Heart left ventricle (tissue), 16 donors: ENCODE measurements around the gene APOA5. TPM values are rescaled to one million over a fixed set of nuclear protein-coding genes. Genes with fewer than 3 reads are reported as not detected.

Source experiments
- ATAC-seq, 4 donors: fragments of 200-7000 bp; cut with Tn5 transposase; one replicate each; pipeline ENCODE4 v1.9.1; 2020 to 2022; ENCODE audit warnings: moderate library complexity in 4 of 4, mild to moderate bottlenecking in 3 of 4, moderate number of reproducible peaks in 1 of 4
- DNase-seq, 5 donors: peaks; one replicate each; pipeline ENCODE4 v3.0.0-alpha.2; 2020
- H3K27ac ChIP-seq, 12 donors: fragments of 200-600 bp; sonication (generic) in 4 of 12; one replicate each; pipeline versions ENCODE4 v1.5.0 to v1.8.0; 2016 to 2022; ENCODE audit warnings: mild to moderate bottlenecking in 2 of 12
- H3K27me3 ChIP-seq, 9 donors: fragments of 200-600 bp; sonication (generic) in 2 of 9; one replicate each; pipeline versions ENCODE4 v1.5.1 to v1.8.0; 2016 to 2022; ENCODE audit warnings: mild to moderate bottlenecking in 3 of 9
- H3K36me3 ChIP-seq, 9 donors: fragments of 200-600 bp; sonication (generic) in 2 of 9; one replicate each; pipeline versions ENCODE4 v1.5.0 to v1.8.0; 2018 to 2022; ENCODE audit warnings: mild to moderate bottlenecking in 2 of 9
- H3K4me1 ChIP-seq, 12 donors: fragments of 200-600 bp; sonication (generic) in 4 of 12; one replicate each; pipeline versions ENCODE4 v1.5.0 to v1.8.0; 2016 to 2022; ENCODE audit warnings: mild to moderate bottlenecking in 3 of 12
- H3K4me3 ChIP-seq, 12 donors: fragments of 200-600 bp; sonication (generic) in 4 of 12; one replicate each; pipeline versions ENCODE4 v1.5.0 to v1.8.0; 2017 to 2022; ENCODE audit warnings: mild to moderate bottlenecking in 9 of 12, moderate library complexity in 4 of 12
- H3K9me3 ChIP-seq, 12 donors: fragments of 200-600 bp; sonication (generic) in 4 of 12; one replicate each; pipeline versions ENCODE4 v1.5.0 to v1.8.0; 2016 to 2022; ENCODE audit warnings: mild to moderate bottlenecking in 1 of 12
- CTCF ChIP-seq, 12 donors: fragments of 200-600 bp; sonication (generic) in 4 of 12; IDR thresholded peaks; one replicate each; pipeline versions ENCODE4 v1.5.0 to v1.8.0; 2018 to 2022; ENCODE audit warnings: antibody characterized with exemption in 12 of 12, mild to moderate bottlenecking in 5 of 12
- POLR2A ChIP-seq, 2 donors: fragments of 450-650 bp; IDR thresholded peaks; one replicate each; pipeline ENCODE4 v1.6.1; 2017; ENCODE audit warnings: antibody characterized with exemption in 2 of 2, mild to moderate bottlenecking in 2 of 2, moderate library complexity in 2 of 2
- WGBS, 4 donors: extraction: QIAGEN DNeasy Blood & Tissue Kit in 2 of 4; methylation state at CpG; one replicate each; pipeline versions ENCODE4 v1.1.5 to v1.1.7; 2013 to 2018; 5-methylcytosine and 5-hydroxymethylcytosine counted together
- intact Hi-C, 10 donors: fragments of 100-400 bp; cut with DNase I; formaldehyde crosslinking; loops; one replicate each; pipeline versions ENCODE4 v1.11.1 to v1.14.2; 2022
- polyA plus RNA-seq, 2 donors: library from polyadenylated mRNA; stranded (reverse); fragments of 200-250 nt; gene quantifications; one replicate each; pipeline ENCODE4 v1.2.3, GENCODE V29; 2013
- total RNA-seq, 9 donors: library from RNA; depleted of rRNA in 2 of 9; stranded (reverse); fragments of >200 nt in 2 of 9; fragmentation: NEBNext Ultra II Directional in 3 of 9; extraction: Animal tissue kit (Norgen Biotek cat#: 25700) in 3 of 9; gene quantifications; one replicate each; pipeline versions ENCODE4 v1.1.0 to v1.2.4, GENCODE V29; 2016 to 2023
- donor health status: ischemic (EF 13 %, LVEDD 7.1; RV severe dilation, severe dysfunction).
- donor health status: healthy with polysubstance abuse.
- donor health status: DM: no; HTN: yes; CAD: no.
- donor health status: DM: no; HTN: no; CAD: no.
- donor health status: ischemic (EF 25% LVEDD 6.9; RV normal size, moderate dysfunction).
- donor health status: ischemic (EF 25% LVEDD 5.7; RV mildly dilated, moderate dysfunction).
- donor health status: healthy.
- donor health status: DM: yes; HTN: yes; CAD: no.
- donor health status: ischemic (EF 35%, LVEDD 5.7; RV mildly dilated, moderate dysfunction).
- donor health status: nonischemic (EF 11% LVEDD 7.7; RV severe dilation, severe dysfunction).
- donor health status: DM: yes; HTN: yes; CAD: no.
- donor health status: PGD.
- donor health status: ischemic (EF 29% LVEDD 5.4; RV normal size, mild dysfunction).
- donor health status: nonischemic (EF 23%, LVEDD 6.1; RV moderate dilation, normal function).

Gene APOA5
- total and polyA plus RNA-seq, 11 donors = not detected

- DNase-seq (no peak), ATAC-seq (no peak)
- intact Hi-C loops = loop anchor here in 5 of 10 donors (2.0 to 10.0 kb wide), 4 partner anchors 433 to 446 kb away; partner anchors contain the start of genes PCSK7 (in 1 of the 5) and RNF214 (in 1 of the 5)
- Histone ChIP-seq H3K9me3 (no peaks in the 10 kb centered on the region), H3K4me1 (peaks cover 0 to 31% (median 16%) of the 10 kb centered on the region in 12 donors), H3K36me3 (peaks cover 3 to 30% (median 26%) of the 10 kb centered on the region in 9 donors), H3K27me3 (no peaks in the 10 kb centered on the region), H3K27ac (no peak overlapping the region), H3K4me3 (no peak overlapping the region)
- WGBS, 4 donors = 81 to 90% (median 89%) methylated on average over 4 of the region's 4 CpGs
- TF ChIP-seq CTCF (IDR thresholded peaks at IDR 0.05) = no peak
- TF ChIP-seq POLR2A (IDR thresholded peaks at IDR 0.05) = no peak
Measured at GRCh38 chr11:116788975-116789374, 2.7 kb downstream of the APOA5 start.

- Histone ChIP-seq H3K27me3 (no peaks in the 10 kb centered on the region), H3K4me1 (peaks cover 0 to 31% (median 16%) of the 10 kb centered on the region in 12 donors), H3K9me3 (no peaks in the 10 kb centered on the region), H3K27ac (peak overlapping the region in 11 of 12 donors; percentile 61 to 93 (median 86)), H3K4me3 (peak overlapping the region in 11 of 12 donors; percentile 74 to 99 (median 95)), H3K36me3 (peaks cover 3 to 34% (median 31%) of the 10 kb centered on the region in 9 donors)
- 64 to 67% (median 66%) methylated on average over 4 of the region's 4 CpGs for WGBS, 4 donors
- TF ChIP-seq POLR2A (IDR thresholded peaks at IDR 0.05) (no peak), CTCF (IDR thresholded peaks at IDR 0.05) (no peak)
- intact Hi-C loops = loop anchor here in 5 of 10 donors (2.0 to 10.0 kb wide), 4 partner anchors 434 to 446 kb away; partner anchors contain the start of genes PCSK7 (in 1 of the 5) and RNF214 (in 1 of the 5)
- no peak for DNase-seq
- no peak for ATAC-seq
Measured at GRCh38 chr11:116788534-116788933, 3.1 kb downstream of the APOA5 start.

- peak within 1 kb of the TSS; percentile 74 to 99 (median 96) for H3K4me3 ChIP-seq
- peaks cover 0 to 31% (median 16%) of the 10 kb centered on the region in 12 donors for H3K4me1 ChIP-seq
- H3K27me3 ChIP-seq = no peaks in the 10 kb centered on the region
- peak in 1 of 2 donors; percentile 66 for TF ChIP-seq POLR2A (IDR thresholded peaks at IDR 0.05)
- TF ChIP-seq CTCF (IDR thresholded peaks at IDR 0.05) = no peak
- intact Hi-C loops = loop anchor here in 5 of 10 donors (2.0 to 10.0 kb wide), 4 partner anchors 434 to 447 kb away; partner anchors contain the start of genes PCSK7 (in 1 of the 5) and RNF214 (in 1 of the 5)
- H3K27ac ChIP-seq = peak within 1 kb of the TSS; percentile 61 to 93 (median 84)
- no peaks in the 10 kb centered on the region for H3K9me3 ChIP-seq
- ATAC-seq (peak; percentile 80 to 90 (median 88)), DNase-seq (peak; percentile 85 to 92 (median 88))
- WGBS, 4 donors = 0 to 1% (median 1%) methylated on average over 42 to 56 of the region's 56 CpGs
- peaks cover 3 to 40% (median 36%) of the 10 kb centered on the region in 9 donors for H3K36me3 ChIP-seq
Measured at GRCh38 chr11:116787786-116788486, 3.7 kb downstream of the APOA5 start, which contains the start of gene ZPR1. TSS of gene ZPR1 (minus strand) at chr11:116788023. CDS start at chr11:116787990, 33 bp downstream.

GRCh38 chr11:116787436-116787785, 4.3 kb downstream of the APOA5 start:
- Histone ChIP-seq H3K9me3 (no peaks in the 10 kb centered on the region), H3K4me1 (peaks cover 0 to 31% (median 16%) of the 10 kb centered on the region in 12 donors), H3K27ac (peak overlapping the region; percentile 61 to 93 (median 84)), H3K27me3 (no peaks in the 10 kb centered on the region), H3K36me3 (peaks cover 3 to 45% (median 42%) of the 10 kb centered on the region in 9 donors), H3K4me3 (peak overlapping the region; percentile 74 to 99 (median 96))
- intact Hi-C loops = loop anchor here in 4 of 10 donors (5.0 to 10.0 kb wide), 3 partner anchors 435 to 447 kb away; partner anchors contain the start of genes PCSK7 (in 1 of the 4) and RNF214 (in 1 of the 4)
- WGBS, 4 donors = 0 to 2% (median 1%) methylated on average over 15 of the region's 15 CpGs
- TF ChIP-seq CTCF (IDR thresholded peaks at IDR 0.05) = no peak
- TF ChIP-seq POLR2A (IDR thresholded peaks at IDR 0.05) = no peak
- DNase-seq = peak in 1 of 5 donors; percentile 32
- ATAC-seq = no peak
